NCI-H1417 treated with DMSO at 0.1 percent for 48 hours (cell line): ENCODE data around the gene CACNA1H.

Experiments used
- DNase-seq: peaks from one replicate; lab custom pipeline; 2025; lab: John Stamatoyannopoulos, UW

The CACNA1H gene

DNA sequence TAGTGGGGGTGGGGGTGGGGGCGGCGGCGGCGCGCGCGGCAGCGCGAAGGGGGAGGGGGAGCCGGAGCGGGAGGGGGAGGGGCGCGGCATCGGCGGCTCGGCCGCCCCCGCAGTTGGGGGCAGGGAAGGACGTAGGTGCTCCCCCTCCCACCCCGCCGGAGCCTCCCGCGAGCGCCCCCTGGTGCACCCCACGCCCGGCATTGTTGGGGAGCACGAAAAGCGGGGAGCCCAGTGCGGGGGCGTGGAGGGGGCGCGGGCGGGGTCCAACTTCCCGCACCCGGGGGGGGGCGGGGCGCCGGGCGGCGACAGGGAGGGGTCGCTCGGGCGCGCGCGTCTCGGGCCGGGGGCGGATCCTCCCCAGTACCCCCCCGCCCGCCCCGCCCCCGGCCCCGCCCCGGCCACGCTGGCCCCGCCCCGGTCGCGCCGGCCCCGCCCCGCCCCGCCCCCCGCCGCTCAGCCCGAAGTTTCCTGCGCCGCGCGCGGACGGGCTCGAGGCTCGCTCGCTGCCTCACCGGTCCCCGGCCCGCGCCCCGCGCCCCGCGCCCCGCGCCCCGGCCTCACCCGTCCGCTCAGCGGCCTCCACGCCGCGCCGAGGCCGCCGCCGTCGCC, at the start of gene CACNA1H:
CACNA1H (plus strand) TSS at position 456 of the 609 bp plus-strand sequence. CDS start 632 bp downstream, outside the sequence.
- DNase-seq: no peak

- no peak for DNase-seq
Observed at GRCh38 chr16:1103636-1103980, 49.3 kb upstream of the CACNA1H start.

GRCh38 chr16:1105888-1106620, 46.9 kb upstream of the CACNA1H start:
- no peak for DNase-seq

GRCh38 chr16:1106659-1107058, 46.2 kb upstream of the CACNA1H start:
- no peak for DNase-seq

DNA sequence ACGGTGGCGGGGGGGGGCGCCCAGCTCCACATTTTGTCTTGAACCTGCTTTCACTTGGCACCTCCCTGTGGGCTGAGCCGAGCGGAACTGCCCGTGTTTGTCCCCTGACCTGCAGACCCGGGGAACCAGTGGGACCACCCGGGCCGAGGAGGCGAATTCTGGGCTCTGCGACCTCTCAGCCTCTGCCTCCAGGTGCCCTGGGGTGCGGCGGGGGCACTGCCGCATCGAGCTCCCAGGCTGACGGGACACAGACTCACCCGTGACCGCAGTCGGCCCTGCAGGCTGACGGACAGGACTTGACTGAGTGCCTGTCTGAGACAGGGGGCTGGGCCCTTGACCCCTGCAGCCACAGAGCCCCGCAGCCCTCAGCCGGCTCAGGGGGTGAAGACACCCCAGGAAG, 45.8 kb upstream of the CACNA1H start:
- DNase-seq: no peak

DNA sequence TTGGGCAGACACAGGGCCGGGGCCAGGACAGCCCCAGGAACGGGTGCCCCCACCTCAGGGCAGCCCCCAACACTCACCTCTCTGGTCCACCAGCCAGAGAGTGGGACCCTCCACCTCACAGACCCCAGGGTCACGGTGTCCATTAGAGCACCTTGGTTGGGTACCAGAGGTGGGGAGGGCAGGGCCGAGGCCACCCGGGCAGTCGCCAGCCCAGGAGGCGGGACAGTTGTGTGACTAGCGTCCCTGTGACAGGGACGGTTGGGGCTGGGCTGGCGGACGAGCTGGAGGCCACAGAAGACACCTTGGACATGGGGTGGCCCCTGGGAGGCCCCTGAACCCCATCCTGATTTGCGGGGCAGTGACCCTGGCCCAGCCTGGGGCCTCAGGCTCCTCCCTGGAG, 45.2 kb upstream of the CACNA1H start:
- no peak for DNase-seq

- no peak for DNase-seq
Observed at GRCh38 chr16:1108299-1109252, 44.3 kb upstream of the CACNA1H start.

- no peak for DNase-seq
Observed at GRCh38 chr16:1109648-1110047, 43.3 kb upstream of the CACNA1H start.

DNA sequence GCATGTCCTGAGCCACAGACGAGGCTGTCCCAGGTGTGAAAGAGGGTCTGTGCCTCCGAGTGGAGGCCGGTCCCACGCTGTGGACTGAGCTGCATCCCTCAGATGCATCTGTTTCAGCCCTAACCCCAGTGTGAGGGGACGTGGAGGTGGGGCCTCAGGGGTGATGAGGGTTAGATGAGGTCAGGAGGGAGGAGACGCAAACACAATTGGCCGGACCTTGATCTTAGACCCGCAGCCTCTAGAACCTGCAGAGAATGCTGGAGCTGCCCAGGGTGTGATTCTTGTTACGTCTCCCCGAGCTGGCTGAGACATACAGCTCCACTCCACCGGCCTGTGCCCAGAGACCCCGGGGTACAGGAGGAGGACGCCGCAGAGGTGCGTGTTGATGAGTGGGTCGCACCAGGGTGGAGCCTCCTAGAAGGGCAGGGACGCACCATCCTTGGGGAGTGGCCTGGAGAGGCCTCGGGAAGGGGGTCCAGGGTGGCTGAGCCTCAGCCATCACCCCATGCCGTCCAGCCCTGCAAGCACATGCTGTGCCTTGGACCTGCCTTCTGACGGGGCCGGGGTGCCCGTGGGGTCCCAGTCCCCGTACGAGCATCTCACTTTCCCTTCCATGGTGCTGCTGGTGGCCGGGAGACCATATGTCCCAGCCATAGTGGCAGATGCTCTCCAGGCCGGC, 40.3 kb upstream of the CACNA1H start:
- no peak for DNase-seq

DNA sequence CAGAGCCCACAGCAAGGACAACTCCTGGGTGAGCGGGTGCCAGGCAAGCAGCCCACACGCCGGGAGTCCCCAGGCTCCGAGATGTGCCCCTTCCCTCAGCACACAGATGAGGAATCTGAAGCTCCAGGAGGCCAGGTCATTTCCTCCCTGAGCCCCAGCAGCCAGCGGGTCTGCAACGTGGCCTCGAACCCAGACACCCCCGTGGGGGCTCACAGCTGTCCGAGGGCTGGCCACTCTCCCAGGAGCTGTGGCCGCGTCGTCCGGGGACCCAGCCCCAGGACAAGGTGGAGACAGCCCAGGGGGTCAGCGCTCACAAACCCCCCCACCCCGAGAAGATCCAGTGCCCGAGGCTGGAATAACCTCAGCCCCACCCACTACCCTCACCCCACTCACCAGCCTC, 39.4 kb upstream of the CACNA1H start:
- no peak for DNase-seq

DNA sequence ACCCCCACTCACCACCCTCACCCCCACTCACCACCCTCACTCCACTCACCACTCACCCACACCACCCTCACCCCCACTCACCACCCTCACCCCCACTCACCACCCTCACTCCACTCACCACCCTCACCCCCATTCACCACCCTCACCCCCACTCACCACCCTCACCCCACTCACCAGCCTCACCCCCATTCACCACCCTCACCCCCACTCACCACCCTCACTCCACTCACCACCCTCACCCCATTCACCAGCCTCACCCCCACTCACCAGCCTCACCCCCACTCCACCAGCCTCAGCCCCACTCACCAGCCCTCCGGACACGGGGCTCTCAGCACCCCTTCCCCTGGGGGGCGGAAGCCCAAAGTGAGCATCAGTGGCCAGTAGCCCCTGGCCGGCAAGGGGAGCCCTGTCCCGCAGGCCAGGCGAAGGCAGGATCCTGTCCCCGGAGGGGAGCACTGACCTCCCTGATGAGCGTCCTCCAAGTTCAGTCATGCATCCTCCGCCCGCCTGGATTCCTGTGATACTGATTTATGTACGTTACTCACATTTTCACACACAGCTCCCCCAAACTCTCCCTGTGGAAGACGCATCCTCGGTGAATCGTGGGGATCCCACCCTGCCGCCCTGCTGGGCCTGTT, 38.9 kb upstream of the CACNA1H start:
- DNase-seq: no peak

DNA sequence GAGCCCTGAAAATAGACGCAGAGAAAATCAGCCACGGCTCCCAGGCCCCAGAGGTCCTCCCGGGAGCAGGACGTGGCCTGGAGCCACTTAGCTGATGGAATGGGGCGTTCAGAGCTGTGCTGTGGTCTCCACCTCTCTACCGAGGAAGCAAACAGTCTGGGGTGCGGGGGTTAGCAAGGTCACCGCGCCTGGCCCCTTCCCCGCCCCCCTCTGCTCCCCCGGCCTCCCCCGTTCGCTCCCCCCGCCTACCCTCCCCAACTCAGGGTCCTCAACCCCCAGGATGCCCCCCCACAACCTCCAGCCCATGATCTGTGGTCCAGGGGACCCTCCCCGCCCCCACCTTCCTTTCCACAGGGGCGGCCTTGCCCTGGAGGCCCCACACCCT, 36.2 kb upstream of the CACNA1H start:
- no peak for DNase-seq

- DNase-seq: no peak
Observed at GRCh38 chr16:1117176-1117900, 35.6 kb upstream of the CACNA1H start.

GRCh38 chr16:1117926-1118325, 35.0 kb upstream of the CACNA1H start:
- no peak for DNase-seq

DNA sequence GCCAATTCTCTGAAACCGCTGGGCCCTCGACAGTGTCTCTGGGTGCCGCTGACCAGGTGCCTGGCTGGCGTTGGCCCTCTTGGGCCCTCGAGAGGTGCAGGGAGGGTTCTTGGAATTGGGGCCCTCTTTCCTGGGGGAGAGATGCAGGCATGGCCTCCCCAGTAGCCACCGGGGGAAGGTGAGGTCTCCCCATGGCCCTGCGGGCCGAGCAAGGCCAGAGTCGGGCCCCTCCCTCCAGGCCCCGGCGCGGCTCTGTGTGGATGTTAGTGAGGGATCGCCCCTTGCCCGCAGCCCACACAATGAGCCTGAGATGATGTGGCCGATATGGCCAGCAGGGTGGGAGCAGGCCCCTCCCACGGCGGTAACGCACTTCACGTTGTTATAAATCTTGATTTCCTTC, 33.8 kb upstream of the CACNA1H start:
- DNase-seq: no peak

DNA sequence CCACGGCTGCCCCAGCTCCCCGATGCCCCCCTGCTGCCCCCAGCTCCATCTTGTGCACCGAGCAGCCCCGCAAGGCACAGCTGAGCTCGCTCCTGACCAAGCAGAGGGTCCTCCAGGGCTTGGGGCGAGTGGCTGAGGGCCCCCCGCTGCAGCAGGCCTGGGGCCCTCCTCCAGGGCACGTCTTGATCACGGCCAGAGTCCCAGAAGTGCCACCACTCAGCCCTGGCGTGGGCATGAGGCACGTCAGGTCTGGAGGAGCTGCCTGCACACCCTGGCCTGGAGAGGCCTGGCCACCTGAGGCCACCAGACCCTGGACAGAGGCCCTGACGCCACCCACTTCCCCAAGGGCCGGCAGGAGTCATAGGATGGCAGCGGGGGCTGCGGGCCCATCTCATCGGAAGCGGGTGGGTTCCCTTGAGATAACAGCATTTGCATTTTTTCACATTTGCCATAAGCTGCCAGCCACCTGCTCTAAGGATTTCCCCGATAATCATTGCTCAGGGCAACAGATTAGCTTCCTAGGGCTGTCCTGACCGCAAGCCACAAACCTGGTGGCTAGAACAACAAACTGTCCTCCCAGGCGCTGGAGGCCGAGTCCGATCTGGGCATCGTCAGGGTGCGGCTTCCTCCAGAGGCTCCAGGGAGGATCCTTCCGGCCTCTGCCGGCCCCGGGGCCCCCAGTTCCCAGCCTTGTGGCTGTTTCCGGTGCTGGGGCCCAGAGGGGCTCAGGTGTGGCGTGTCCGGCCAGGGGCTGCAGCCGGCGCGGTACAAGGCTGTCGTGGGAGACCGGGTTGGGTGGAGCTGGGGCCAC, 32.9 kb upstream of the CACNA1H start:
- no peak for DNase-seq

DNA sequence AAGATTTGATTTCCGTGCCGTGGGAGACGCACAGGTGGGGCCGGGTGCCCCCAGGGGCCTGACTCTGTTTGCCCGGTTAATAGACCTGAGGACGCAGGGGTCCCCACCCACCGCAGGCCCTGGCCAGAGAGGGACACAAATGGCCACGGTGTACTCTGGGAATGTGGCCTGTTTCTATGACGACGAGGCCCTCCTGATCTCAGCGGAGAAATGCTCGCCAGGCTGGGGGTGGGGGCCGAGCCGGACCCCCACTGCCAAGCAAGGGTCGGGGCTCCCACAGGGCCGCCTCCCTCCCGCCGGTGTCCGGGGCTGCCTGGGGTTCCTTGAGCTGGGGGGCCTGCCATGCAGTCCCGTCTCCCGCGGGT, 32.3 kb upstream of the CACNA1H start:
- no peak for DNase-seq

DNA sequence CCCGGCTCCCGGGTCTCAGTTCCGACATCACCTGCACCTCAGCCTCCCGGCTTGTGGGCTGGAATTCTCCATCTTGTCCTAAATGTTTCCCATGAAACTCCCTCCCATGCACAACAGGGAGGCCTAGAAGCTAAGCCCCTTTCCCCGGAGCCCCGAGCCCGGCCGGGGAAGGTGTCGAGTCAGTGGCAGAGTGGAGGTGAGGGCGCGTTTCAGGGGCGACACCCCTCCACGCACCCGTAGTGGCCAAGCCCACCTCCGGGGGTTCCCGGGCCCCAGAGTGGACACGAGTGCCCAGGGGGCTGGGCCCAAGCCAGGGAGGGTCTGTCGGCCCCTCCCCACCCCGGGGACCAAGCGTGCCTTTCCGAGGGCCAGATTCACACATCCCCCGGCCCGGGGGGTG, 31.9 kb upstream of the CACNA1H start:
- DNase-seq: no peak

GRCh38 chr16:1121601-1122397, 31.1 kb upstream of the CACNA1H start:
- no peak for DNase-seq

DNA sequence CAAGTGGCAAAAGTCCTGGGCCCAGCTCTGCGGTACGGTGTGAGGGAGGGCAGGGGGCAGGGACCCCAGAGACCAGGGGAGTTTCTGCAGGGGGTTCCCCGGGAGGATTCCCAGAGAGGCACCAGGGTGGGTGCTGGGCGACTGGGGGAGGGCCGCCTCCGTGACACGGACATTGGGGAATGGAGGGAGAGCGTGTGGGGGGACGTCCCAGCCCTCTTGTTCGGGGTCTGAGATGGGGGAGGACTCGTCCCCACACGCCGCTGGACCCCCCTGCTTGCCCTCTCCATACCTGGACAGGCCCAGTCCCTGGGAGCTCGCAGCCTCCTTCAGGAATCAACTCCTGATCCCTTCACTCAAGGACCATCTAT, 30.5 kb upstream of the CACNA1H start:
- DNase-seq: no peak
